Neural progenitor cell (in vitro differentiated cells): ENCODE results near the gene SLC44A1.

ENCODE experiments used
- EZH2 ChIP-seq: fragments of 200-600 bp; sonication (generic); IDR thresholded peaks from 2 replicates; pipeline ENCODE4 v1.6.1; 2017; ENCODE audit warnings: antibody characterized with exemption, mild to moderate bottlenecking, moderate library complexity
- EZH2phosphoT487 ChIP-seq: fragments of 200-600 bp; sonication (generic); IDR thresholded peaks from 2 replicates; pipeline ENCODE4 v1.6.1; 2017; ENCODE audit warnings: antibody characterized with exemption
- TF ChIP-seq, protein P1 (sequence below): fragments of 200-600 bp; sonication (generic); IDR thresholded peaks from 2 replicates; pipeline ENCODE4 v1.5.1; 2017; ENCODE audit warnings: antibody characterized with exemption, mild to moderate bottlenecking

DNA sequence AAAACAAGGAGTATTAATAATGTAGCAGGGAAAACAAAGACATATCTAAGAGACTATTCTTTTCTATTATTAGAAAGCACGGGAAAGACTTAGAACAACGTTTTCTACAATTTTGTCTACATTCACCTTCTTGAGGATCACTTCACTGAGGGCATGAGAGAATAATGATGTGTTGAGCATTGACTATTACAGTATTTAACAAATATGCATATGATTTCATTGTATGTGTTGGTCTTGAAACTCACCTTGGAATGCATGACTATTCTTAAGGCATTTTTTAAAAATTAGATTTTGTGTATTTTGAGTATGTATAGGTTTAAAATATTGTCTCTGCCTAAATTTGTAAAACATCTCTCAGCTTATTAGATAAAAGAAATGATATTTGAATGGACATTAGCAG is 204.6 kb downstream of the SLC44A1 start:
- TF ChIP-seq, protein P1, sequence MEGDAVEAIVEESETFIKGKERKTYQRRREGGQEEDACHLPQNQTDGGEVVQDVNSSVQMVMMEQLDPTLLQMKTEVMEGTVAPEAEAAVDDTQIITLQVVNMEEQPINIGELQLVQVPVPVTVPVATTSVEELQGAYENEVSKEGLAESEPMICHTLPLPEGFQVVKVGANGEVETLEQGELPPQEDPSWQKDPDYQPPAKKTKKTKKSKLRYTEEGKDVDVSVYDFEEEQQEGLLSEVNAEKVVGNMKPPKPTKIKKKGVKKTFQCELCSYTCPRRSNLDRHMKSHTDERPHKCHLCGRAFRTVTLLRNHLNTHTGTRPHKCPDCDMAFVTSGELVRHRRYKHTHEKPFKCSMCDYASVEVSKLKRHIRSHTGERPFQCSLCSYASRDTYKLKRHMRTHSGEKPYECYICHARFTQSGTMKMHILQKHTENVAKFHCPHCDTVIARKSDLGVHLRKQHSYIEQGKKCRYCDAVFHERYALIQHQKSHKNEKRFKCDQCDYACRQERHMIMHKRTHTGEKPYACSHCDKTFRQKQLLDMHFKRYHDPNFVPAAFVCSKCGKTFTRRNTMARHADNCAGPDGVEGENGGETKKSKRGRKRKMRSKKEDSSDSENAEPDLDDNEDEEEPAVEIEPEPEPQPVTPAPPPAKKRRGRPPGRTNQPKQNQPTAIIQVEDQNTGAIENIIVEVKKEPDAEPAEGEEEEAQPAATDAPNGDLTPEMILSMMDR = no peak
- TF ChIP-seq EZH2 (no peak), EZH2phosphoT487 (no peak)
